GM19328 (cell line): Measurements from ENCODE around the gene ERCC6L2.

ENCODE experiments used
- ATAC-seq: cut with Tn5 transposase; IDR thresholded peaks from one replicate; pipeline ENCODE4 v1.9.1; 2021; ENCODE audit warnings: mild to moderate bottlenecking, moderate library complexity; ENCODE audit not compliant: unreplicated experiment

The ERCC6L2 gene

GRCh38 chr9:95857896-95858295 lies 17.6 kb upstream of the ERCC6L2 start:
- ATAC-seq = no peak

GRCh38 chr9:95862343-95862742 lies 13.1 kb upstream of the ERCC6L2 start:
- ATAC-seq = no peak

GRCh38 chr9:95864852-95865580 lies 10.5 kb upstream of the ERCC6L2 start:
- ATAC-seq = no peak

GRCh38 chr9:95870352-95870751 lies 5.1 kb upstream of the ERCC6L2 start:
- ATAC-seq = no peak

GRCh38 chr9:95870906-95871305 lies 4.6 kb upstream of the ERCC6L2 start:
- ATAC-seq = no peak

GRCh38 chr9:95874303-95874988 lies 1.0 kb upstream of the ERCC6L2 start:
- no peak for ATAC-seq

GRCh38 chr9:95874989-95875304 lies 544 bp upstream of the ERCC6L2 start:
- ATAC-seq = no peak

GRCh38 chr9:95876138-95876444 lies 600 bp downstream of the ERCC6L2 start:
- ATAC-seq = peak; percentile 12

GRCh38 chr9:95876595-95876994 lies 1.1 kb downstream of the ERCC6L2 start:
- ATAC-seq = no peak

- ATAC-seq = no peak
Measured at GRCh38 chr9:95877984-95878383, 2.5 kb downstream of the ERCC6L2 start.

- ATAC-seq = no peak
Measured at GRCh38 chr9:95879591-95879990, 4.1 kb downstream of the ERCC6L2 start.

- ATAC-seq = no peak
Measured at GRCh38 chr9:95880021-95880690, 4.7 kb downstream of the ERCC6L2 start.

GRCh38 chr9:95887926-95888497 lies 12.5 kb downstream of the ERCC6L2 start:
- no peak for ATAC-seq

- ATAC-seq = no peak
Measured at GRCh38 chr9:95890594-95890993, 15.1 kb downstream of the ERCC6L2 start.

- ATAC-seq = no peak
Measured at GRCh38 chr9:95891067-95891671, 15.7 kb downstream of the ERCC6L2 start.

- no peak for ATAC-seq
Measured at GRCh38 chr9:95892690-95893089, 17.2 kb downstream of the ERCC6L2 start.

- no peak for ATAC-seq
Measured at GRCh38 chr9:95896580-95896979, 21.1 kb downstream of the ERCC6L2 start.

GRCh38 chr9:95901506-95901905 lies 26.0 kb downstream of the ERCC6L2 start:
- ATAC-seq = no peak

- no peak for ATAC-seq
Measured at GRCh38 chr9:95903398-95903797, 27.9 kb downstream of the ERCC6L2 start.

GRCh38 chr9:95907794-95908193 lies 32.3 kb downstream of the ERCC6L2 start:
- no peak for ATAC-seq

GRCh38 chr9:95910023-95910707 lies 34.7 kb downstream of the ERCC6L2 start:
- ATAC-seq = no peak
